PFSK-1 (cell line): ENCODE data around the gene DENND1B.

Source experiments
- POLR2AphosphoS5 ChIP-seq: IDR thresholded peaks from 2 replicates; pipeline ENCODE4 v1.6.1; 2012; ENCODE audit warnings: low read depth, mild to moderate bottlenecking, control low read depth, low read length, moderate library complexity
- SIN3A ChIP-seq: IDR thresholded peaks from 2 replicates; pipeline ENCODE4 v1.6.1; 2012; ENCODE audit warnings: mild to moderate bottlenecking, low read length, moderate library complexity, borderline replicate concordance; ENCODE audit not compliant: insufficient read depth

DNA sequence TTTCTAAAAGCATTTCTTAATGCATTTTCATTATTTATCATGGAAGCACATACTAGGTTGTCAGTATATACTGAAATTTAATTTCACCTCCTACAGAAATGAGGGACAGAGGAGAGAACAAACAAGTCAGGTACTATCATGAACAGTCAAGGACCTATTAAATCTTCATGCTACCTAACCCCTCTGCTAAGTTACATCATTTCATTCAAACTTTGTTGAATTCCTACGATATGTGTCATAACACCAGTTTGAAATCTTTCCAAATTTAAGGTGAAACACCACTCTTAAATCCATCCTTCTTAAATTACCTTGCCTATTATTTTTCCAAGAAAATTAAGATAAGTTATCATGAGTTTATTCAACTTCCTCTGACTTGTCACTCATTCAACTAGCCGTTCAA is 78.9 kb downstream of the DENND1B start:
- TF ChIP-seq SIN3A (no peak), POLR2AphosphoS5 (no peak)
